CD4-positive, alpha-beta T cell treated with Interleukin-4 for 4 hours (primary cell): ENCODE results near the gene MRPL55.
"Not testable (repeated sequence)": the region's sequence is repeated elsewhere in the genome, so short reads cannot be mapped to it uniquely, and the experiment has no call there.

Source experiments
- DNase-seq: peaks from one replicate; pipeline ENCODE4 v3.0.0-alpha.2; 2020

The MRPL55 gene

DNA sequence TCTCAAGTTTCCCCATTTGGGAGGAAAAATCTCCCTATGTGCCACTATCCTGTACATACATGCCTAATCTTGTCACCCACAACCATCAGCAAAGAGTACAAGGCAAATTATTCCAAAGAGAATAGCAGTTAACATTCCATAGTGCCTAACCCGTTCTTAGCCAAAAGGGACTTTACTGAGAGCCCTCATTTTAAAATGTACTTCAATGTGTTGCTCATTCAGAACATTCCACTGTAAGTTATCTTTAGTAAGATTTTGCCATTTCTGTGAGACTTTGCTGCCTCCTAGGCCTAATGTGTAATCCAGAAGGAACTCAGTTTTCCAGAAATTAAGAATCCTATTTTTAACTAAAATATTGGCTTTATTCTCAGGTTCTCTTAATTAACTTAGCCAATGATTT lies 11.3 kb upstream of the MRPL55 start:
- DNase-seq, result no peak

DNA sequence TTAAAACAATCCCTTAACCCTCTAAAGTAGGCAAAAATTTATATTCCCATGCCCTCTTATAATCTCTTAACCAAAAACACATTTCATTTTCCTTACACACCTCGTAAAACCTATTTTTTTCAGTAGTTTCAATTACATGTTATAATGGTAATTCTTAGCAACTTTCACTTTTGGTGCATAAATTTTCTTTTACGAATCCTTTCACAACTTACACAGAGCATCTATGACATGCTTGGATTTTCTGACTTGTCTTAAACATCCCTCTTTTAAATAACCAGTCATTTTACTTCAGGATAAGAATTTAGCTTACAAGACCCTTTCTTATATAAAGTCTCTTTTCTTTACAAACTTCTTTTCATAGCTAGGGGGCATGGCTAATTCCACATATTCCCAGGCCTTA lies 8.9 kb upstream of the MRPL55 start:
- DNase-seq, result no peak

- no peak for DNase-seq
Measured at GRCh38 chr1:228117335-228117734, 8.2 kb upstream of the MRPL55 start.

DNA sequence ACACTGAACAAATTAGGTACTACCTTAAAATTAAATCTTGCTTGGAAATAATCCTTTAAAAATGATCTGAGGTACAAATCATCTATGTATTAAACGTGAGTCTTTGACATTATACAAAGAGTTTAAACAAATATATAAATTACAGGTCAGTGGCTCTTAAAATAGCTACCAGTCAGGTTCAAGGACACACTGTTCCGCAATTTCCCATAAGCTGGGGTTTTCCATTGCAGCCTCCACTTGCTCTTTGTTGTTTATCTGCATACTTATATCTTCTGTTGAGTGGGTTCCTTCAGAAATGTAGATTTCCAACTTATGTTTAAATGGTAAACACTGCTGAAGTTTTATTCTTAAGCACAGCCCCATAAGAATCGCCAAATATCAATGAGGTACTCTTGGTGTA lies 5.7 kb upstream of the MRPL55 start:
- DNase-seq, result no peak

GRCh38 chr1:228112617-228113016 lies 3.5 kb upstream of the MRPL55 start:
- no peak for DNase-seq

- no peak for DNase-seq
Measured at GRCh38 chr1:228112167-228112566, 3.1 kb upstream of the MRPL55 start.

DNA sequence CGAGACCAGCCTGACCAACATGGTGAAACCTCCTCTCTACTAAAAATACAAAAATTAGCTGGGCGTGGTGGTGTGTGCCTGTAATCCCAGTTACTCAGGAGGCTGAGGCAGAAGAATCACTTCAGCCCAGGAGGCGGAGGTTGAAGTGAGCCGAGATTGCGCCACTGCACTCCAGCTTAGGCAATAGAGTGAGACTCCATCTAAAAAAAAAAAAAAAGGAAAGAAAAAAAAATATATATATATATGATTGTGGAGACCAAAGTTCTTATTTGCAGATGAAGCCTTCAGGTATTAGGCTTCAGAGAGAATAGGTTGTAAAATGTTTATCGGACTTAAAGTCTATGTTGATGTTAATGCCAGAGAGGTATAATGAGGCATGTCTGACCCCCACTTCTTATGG lies 2.2 kb upstream of the MRPL55 start:
- not testable (repeated sequence) for DNase-seq

- DNase-seq, result no peak
Measured at GRCh38 chr1:228110556-228110955, 1.5 kb upstream of the MRPL55 start.

DNA sequence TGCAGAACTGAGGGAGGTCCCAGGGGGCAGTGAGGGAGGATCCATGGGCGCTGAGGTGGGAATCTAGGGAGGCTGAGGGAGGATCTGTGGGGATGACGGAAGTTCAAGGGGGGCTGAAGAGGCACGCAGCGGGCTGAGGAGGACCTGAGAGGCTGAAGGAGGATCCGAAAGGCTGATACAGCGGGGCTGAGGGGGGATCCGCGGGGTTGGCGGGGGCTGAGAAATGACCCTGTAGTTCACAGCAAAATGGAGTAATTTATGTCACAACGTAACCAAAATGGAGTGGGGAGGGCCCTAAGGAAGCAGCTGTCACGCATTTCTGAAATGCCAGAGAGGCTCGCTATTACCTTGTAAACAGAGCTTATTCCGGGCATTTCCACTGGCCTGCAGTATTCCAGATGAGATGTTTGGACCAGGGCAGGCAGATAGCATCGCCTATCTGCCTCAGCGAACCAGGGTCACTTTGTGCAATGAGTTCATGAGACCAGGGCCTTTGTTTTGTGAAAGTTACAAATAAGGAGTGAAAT lies 926 bp upstream of the MRPL55 start:
- DNase-seq, result no peak

GRCh38 chr1:228108742-228109072 lies 392 bp downstream of the MRPL55 start:
- DNase-seq, result no peak

DNA sequence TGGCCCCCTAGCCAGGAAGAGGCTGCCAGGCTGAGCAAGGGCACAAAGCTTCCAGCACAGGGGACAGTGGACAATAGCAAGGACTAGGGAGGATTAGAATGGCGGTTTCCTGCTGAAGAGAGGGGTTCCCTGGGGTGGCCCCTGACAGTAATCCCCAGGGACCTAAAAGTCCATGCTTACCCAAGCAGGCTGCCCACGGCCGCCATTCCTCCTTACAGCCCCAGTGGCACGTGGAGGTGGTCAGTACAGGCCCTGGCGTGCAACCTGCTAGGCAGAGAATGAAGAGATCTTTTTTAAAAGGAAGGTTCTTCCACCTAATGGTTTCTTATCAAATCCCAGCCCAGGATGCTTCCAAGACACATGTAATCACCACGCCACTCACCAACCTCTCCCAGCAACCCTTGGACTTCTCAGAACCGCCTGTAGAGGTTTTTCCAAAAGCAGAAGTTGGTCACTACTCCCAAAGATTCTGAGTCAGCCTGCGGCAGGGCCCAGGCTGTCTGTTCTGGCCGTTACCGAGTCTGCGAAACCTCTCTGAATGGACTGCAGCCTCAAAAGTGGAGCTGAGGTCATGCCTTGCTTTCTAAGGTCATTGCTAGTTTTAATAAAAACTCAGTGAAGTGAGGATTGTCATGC lies 926 bp downstream of the MRPL55 start:
- no peak for DNase-seq

DNA sequence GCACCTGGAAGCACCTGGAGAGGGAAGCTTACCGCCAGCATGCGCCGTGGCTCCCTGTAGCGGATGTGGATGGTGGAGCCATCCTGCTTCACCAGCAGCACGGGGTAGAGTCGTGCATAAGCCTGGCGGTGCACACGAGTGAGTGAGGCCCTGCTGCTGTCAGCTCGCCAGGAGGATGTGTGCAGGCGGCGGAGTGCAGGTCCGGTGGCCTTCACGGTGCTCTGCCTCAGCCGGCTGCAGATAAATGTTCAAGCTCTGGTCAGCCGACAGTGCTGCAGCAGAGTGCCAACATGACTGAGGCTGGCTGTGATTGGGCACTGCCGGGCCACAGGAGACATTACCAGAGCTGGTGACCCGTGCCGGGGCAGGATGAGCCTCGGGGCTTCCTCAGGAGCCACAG lies 1.5 kb downstream of the MRPL55 start:
- DNase-seq, result no peak

GRCh38 chr1:228106800-228107054 lies 2.4 kb downstream of the MRPL55 start:
- DNase-seq, result no peak

GRCh38 chr1:228105996-228106799 lies 2.9 kb downstream of the MRPL55 start:
- DNase-seq, result no peak

DNA sequence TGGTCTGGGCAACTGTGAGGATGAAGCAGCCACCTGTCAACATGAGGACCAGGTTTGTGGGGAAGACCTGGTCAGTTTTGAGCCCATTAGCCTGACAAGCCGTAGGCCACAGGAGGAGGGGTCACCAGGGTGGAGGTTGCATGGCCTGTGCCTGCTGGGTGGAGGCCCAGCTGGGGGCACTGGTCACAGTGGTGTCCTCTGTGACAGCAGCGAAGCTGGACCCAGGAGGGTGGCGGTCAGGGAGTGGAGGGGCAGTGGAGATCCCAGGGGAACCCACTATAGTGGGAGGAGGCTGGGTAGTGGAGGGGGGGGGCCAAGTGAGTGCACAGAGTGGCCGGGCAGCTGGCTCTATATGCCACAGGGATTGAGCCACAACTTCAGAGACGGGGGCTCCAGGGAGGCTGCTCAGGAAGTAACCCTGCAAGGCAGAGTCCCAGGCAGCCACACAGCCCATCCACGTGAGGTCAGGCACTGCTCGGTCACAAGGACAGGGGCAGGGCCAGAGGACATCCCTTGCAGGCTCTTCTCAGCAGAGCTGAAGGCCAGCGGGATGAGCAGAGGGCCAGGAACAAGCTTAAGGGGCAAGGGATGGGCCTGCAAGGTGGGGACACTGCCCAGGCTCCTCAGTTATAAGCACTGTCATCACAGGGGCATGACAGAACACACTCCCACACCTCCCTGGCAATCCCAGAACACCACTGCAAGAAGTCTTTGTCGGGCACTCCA lies 3.7 kb downstream of the MRPL55 start:
- no peak for DNase-seq

GRCh38 chr1:228104526-228105269 lies 4.4 kb downstream of the MRPL55 start:
- no peak for DNase-seq

DNA sequence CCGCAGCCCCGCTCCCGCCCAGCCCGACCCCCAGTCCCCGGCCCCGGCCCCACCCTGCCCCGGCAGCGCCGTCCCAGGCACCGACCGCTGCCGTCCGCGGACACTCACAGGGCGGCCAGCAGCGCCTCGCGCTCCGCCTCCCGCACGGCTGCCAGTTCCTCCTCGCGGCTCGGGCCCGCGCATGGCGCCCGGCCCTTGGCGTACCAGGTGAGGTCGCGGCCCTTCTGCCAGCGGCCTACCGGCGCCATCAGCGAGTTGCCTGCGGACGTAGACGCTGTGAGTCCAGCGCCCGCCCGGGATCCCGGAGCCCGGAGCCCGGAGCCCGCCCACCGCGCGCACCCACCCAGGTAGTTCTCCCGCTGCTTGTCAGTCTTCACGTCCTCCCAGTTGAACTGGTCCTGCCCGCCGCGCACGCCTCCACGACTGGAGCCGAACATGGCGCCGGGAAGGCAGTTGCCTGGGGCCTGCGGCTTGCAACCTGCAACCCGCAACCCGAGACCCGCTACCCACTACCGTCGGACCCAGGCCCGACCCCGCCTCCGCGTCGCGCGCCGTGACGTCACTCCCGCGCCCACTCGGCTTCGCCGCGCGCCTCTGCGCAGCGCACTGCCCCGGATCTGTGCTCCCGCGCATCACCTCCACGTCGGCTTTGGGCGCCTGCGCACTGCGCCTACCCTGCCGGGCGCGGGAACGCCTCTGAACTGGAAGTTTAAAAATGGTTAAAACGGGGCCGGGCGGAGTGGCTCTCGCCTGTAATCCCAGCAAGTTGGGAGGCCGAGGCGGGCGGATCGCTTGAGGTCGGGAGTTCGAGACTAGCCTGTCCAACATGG lies 6.1 kb downstream of the MRPL55 start, which contains the start of gene C1orf35:
Gene C1orf35, minus strand, starts transcription at position 535 of the 830 bp plus-strand sequence. Its CDS starts 98 bp downstream, at position 437.
- DNase-seq, result peak; percentile 91

DNA sequence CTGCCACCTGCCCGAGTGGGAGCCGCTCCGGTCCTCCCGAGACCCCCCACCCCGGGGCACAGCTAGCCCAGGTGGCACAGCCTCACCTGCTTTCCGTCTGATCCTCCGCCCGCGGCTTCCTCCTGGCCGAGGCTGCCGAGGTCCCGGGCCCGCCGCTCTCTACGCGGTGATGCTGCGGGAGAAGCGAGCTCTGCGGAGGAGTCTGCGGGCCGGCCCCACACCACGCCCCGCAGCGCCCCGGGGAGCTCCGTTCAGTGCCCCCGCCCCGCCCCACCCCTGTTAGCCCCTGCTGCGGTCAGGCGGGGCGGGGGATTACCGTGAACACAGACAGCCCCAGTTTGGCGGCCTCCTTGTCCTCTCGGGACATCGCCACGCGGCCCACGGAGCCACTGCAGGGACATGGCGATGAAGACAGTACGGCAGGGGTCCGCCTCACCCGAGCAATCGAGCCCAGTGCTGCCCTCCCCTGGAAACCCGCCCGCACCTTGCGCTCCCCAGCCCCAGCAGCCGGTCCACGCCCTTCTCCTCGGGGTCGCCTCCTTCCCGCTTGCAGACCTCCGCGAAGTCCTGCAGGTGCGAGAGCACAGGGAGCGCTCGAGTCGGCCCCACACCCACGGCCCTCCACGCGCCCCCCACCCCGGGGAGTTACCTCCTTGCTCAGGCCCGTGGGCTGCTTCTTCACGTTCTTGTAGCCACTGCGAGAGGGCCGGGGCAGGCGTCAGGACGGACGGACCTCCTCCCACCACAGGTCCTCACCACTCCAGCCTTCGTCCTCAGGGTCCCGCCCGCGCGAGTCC lies 6.9 kb downstream of the MRPL55 start:
- peak; percentile 52 for DNase-seq

DNA sequence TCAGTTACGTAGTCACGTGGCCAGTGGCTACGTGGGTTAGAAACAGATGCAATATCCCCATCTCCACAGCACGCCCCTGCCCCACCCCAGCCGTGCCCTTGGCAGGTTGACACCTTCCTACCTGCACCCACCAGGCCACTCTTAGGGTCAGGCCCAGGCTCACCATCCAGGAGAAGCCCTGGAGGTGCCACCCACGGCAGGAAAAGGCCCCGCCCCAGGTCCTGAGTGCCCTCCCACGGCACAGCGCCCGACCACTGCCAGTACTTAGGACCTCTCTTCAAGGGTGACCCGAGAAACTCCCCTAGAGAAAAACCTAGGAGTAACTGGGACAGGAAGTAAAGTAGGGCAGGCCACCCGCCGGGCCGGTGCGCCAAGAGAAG lies 7.5 kb downstream of the MRPL55 start:
- DNase-seq, result no peak

- no peak for DNase-seq
Measured at GRCh38 chr1:228100822-228101613, 8.1 kb downstream of the MRPL55 start.

DNA sequence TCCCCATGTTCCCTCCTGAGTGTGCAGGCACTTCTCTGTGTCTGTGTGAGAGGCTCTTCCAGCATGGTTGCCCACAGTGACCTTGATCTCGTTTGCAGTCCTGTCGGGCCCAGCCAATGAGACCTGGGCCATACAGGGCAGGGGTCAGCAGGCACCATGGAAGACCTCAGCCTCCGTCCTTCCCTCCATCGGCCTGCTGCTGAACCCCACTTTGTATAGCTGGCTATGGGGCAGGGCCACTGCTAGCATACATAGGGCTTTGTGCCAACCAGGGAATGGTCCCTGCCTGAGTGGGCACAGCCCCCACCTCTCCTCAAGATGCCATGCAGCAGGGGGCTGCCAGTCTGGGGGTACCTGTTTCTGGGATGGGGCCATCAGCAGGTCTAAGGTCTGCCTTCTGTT lies 9.8 kb downstream of the MRPL55 start:
- no peak for DNase-seq
